ENCODE measurements around the gene SMARCA2. TPM values are rescaled to one million over a fixed set of nuclear protein-coding genes. Genes with fewer than 3 reads are reported as not detected.

SMARCA2 gene
- total RNA-seq, 6 donors from 2014 or later = 74.3 to 210 (median 139) TPM

DNA sequence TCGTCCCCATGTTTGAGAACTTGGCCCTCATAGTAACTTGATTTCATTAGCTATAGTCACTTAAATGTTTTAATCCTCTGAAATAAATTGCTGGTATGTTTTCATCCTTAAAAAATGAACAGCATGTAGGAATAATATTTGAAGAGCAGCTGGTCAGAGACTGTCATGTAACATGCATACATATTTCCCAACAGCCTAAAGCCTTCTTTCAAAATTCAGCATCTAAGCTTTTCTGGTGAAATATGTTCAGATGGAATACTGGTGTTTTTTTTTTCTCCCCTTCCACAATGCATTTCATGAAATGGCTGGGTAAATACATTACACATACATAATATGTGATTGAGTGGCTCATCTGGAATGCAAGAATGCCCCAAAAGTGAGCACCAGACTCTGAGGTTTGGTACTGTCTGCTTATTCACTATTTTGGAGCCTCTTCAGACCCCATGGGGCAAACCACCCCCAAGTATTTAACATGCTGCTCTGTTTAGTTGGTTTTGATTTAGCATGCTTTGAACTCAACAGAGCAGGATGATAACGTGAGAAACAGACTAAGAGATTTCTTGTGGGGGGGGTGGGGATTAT lies 94.0 kb downstream of the SMARCA2 start:
- Histone ChIP-seq H3K27me3 (no peaks in the 10 kb centered on the region), H3K4me1 (peaks cover 0 to 5% (median 0%) of the 10 kb centered on the region in 4 donors), H3K9me3 (no peaks in the 10 kb centered on the region), H3K4me3 (no peak overlapping the region), H3K27ac (no peak overlapping the region), H3K36me3 (peaks cover 12 to 78% (median 40%) of the 10 kb centered on the region in 4 donors)
- ATAC-seq (ENCODE audit: low FRiP score in 2 of 2) = no peak
- WGBS, 2 donors = 61 to 78% methylated on average over 2 of the region's 2 CpGs
- DNase-seq = no peak
- TF ChIP-seq POLR2A (IDR thresholded peaks at IDR 0.05) = no peak
- TF ChIP-seq, protein P1, sequence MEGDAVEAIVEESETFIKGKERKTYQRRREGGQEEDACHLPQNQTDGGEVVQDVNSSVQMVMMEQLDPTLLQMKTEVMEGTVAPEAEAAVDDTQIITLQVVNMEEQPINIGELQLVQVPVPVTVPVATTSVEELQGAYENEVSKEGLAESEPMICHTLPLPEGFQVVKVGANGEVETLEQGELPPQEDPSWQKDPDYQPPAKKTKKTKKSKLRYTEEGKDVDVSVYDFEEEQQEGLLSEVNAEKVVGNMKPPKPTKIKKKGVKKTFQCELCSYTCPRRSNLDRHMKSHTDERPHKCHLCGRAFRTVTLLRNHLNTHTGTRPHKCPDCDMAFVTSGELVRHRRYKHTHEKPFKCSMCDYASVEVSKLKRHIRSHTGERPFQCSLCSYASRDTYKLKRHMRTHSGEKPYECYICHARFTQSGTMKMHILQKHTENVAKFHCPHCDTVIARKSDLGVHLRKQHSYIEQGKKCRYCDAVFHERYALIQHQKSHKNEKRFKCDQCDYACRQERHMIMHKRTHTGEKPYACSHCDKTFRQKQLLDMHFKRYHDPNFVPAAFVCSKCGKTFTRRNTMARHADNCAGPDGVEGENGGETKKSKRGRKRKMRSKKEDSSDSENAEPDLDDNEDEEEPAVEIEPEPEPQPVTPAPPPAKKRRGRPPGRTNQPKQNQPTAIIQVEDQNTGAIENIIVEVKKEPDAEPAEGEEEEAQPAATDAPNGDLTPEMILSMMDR (IDR thresholded peaks at IDR 0.05) = no peak
- TF ChIP-seq POLR2AphosphoS5 (IDR thresholded peaks at IDR 0.05) = no peak
- TF ChIP-seq EP300 (IDR thresholded peaks at IDR 0.05) = no peak

GRCh38 chr9:2110036-2110435 lies 94.9 kb downstream of the SMARCA2 start:
- Histone ChIP-seq H3K9me3 (no peaks in the 10 kb centered on the region), H3K27me3 (no peaks in the 10 kb centered on the region), H3K27ac (no peak overlapping the region), H3K36me3 (peaks cover 5 to 76% (median 37%) of the 10 kb centered on the region in 4 donors), H3K4me1 (peaks cover 0 to 5% (median 0%) of the 10 kb centered on the region in 4 donors), H3K4me3 (no peak overlapping the region)
- TF ChIP-seq POLR2A (IDR thresholded peaks at IDR 0.05) (no peak), EP300 (IDR thresholded peaks at IDR 0.05) (no peak), POLR2AphosphoS5 (IDR thresholded peaks at IDR 0.05) (no peak)
- TF ChIP-seq, protein P1 (IDR thresholded peaks at IDR 0.05) = no peak
- no peak for ATAC-seq (ENCODE audit: low FRiP score in 2 of 2)
- DNase-seq = no peak
- 97% methylated on average over 2 of the region's 2 CpGs for WGBS, 2 donors

DNA sequence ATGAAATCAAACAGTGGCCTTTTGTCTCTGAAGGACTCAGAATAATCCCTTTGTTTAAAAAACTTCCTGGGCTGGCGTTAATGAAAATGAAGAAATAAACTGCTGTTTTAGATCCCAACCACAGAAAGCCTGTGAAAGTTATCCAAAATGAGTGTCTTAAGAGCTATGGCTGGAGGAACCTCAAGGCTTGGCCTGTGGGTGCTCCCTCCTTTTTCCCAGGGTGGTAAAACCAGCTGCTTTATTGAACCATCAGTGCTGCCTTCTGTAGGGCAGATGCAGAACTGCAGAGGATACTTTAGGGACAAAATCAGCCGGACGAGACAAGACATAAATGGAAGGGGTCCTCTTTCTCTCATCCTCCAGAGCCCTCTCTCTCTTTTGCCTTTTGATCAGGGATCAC lies 100.9 kb downstream of the SMARCA2 start:
- H3K36me3 ChIP-seq = peaks cover 0 to 89% (median 45%) of the 10 kb centered on the region in 4 donors
- ATAC-seq (ENCODE audit: low FRiP score in 2 of 2) = no peak
- H3K4me1 ChIP-seq = peaks cover 0 to 3% (median 2%) of the 10 kb centered on the region in 4 donors
- no peak for TF ChIP-seq POLR2AphosphoS5 (IDR thresholded peaks at IDR 0.05)
- TF ChIP-seq, protein P1 (IDR thresholded peaks at IDR 0.05) = peak in 4 of 6 experiments; percentile 16 to 32 (median 22)
- H3K27me3 ChIP-seq = no peaks in the 10 kb centered on the region
- DNase-seq = no peak
- H3K4me3 ChIP-seq = no peak overlapping the region
- 92 to 98% methylated on average over 3 of the region's 3 CpGs for WGBS, 2 donors
- H3K9me3 ChIP-seq = no peaks in the 10 kb centered on the region
- no peak overlapping the region for H3K27ac ChIP-seq

DNA sequence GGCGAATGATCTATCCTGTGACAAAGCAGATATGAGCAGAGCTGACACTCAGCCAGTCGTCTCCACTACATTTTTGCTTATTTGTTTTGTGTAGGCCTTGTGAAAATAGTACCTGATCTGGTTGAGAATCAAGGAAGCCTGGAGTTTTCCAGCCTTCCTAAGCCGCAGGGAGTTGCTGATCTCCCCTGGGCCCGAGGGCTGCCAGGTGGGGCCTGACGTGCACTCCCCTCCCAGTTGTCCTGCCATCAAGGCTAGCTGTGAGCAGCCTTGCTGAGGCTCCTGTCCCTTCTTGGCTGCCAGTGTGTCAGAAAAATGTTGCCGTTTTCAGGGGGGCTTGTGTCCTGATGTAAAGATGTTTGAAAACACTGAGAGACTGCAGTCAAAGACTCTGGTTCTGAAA lies 102.4 kb downstream of the SMARCA2 start:
- H3K27ac ChIP-seq = no peak overlapping the region
- H3K9me3 ChIP-seq = no peaks in the 10 kb centered on the region
- H3K27me3 ChIP-seq = no peaks in the 10 kb centered on the region
- 89 to 97% methylated on average over 5 to 6 of the region's 6 CpGs for WGBS, 2 donors
- DNase-seq = peak in 1 of 2 donors; percentile 34
- ATAC-seq (ENCODE audit: low FRiP score in 2 of 2) = no peak
- H3K4me3 ChIP-seq = no peak overlapping the region
- no peak for TF ChIP-seq POLR2A (IDR thresholded peaks at IDR 0.05)
- TF ChIP-seq, protein P1 (IDR thresholded peaks at IDR 0.05) = no peak
- no peak for TF ChIP-seq POLR2AphosphoS5 (IDR thresholded peaks at IDR 0.05)
- TF ChIP-seq EP300 (IDR thresholded peaks at IDR 0.05) = no peak
- H3K36me3 ChIP-seq = peaks cover 0 to 79% (median 36%) of the 10 kb centered on the region in 4 donors
- peaks cover 4 to 11% (median 9%) of the 10 kb centered on the region in 4 donors for H3K4me1 ChIP-seq

DNA sequence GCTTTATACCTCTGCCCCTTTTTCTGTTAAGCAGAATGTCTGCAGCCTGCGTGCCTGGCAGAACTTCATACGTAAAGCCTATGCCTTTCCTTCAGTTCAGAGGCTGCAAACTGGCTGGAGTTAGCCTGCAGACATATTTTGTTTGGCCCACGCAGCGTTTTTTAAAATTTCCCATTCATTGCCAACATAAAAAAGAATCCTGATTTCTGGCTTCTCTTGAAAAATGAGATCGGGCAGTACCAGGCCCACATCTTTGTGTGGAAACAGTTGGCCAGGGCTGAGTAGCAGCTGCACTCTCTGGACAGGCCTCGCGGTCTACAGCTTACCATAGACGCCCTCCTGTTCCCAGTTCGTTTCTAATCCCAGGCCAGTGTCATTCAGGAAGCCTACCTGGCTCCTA lies 104.4 kb downstream of the SMARCA2 start:
- H3K4me1 ChIP-seq = peaks cover 4 to 11% (median 9%) of the 10 kb centered on the region in 4 donors
- no peaks in the 10 kb centered on the region for H3K27me3 ChIP-seq
- WGBS, 2 donors = 86 to 90% methylated on average over 9 of the region's 9 CpGs
- no peak for ATAC-seq (ENCODE audit: low FRiP score in 2 of 2)
- peaks cover 7 to 80% (median 39%) of the 10 kb centered on the region in 4 donors for H3K36me3 ChIP-seq
- H3K9me3 ChIP-seq = no peaks in the 10 kb centered on the region
- H3K27ac ChIP-seq = no peak overlapping the region
- no peak overlapping the region for H3K4me3 ChIP-seq
- no peak for DNase-seq
- no peak for TF ChIP-seq POLR2AphosphoS5 (IDR thresholded peaks at IDR 0.05)
- TF ChIP-seq, protein P1 (IDR thresholded peaks at IDR 0.05) = no peak
- TF ChIP-seq POLR2A (IDR thresholded peaks at IDR 0.05) = no peak
- no peak for TF ChIP-seq EP300 (IDR thresholded peaks at IDR 0.05)

All from upper lobe of left lung (tissue), 6 donors.